Astrocyte of the spinal cord (primary cell): ENCODE data around the gene ADAMTS12.
A peak's percentile ranks its signal among the peaks of the same experiment; 100 is the strongest.
"Not testable (repeated sequence)": the region's sequence is repeated elsewhere in the genome, so short reads cannot be mapped to it uniquely, and the experiment has no call there.

Experiments used
- DNase-seq: peaks from one replicate; pipeline ENCODE4 v3.0.0; 2011; ENCODE audit warnings: low read depth, low spot score
- H3K4me3 ChIP-seq: 2 replicates; pipeline ENCODE4 v1.5.1; 2011; ENCODE audit warnings: low read depth, mild to moderate bottlenecking, low read length, moderate library complexity
- in situ Hi-C: cut with HindIII; loops from 2 replicates; pipeline ENCODE4 v1.10.0; 2017; ENCODE audit warnings: low sequenced_read_pairs
- TF ChIP-seq, protein P1 (sequence below): IDR thresholded peaks from 2 replicates; pipeline ENCODE4 v1.5.1; 2012; ENCODE audit warnings: low read depth, mild to moderate bottlenecking, low read length, inconsistent platforms

The ADAMTS12 gene

DNA sequence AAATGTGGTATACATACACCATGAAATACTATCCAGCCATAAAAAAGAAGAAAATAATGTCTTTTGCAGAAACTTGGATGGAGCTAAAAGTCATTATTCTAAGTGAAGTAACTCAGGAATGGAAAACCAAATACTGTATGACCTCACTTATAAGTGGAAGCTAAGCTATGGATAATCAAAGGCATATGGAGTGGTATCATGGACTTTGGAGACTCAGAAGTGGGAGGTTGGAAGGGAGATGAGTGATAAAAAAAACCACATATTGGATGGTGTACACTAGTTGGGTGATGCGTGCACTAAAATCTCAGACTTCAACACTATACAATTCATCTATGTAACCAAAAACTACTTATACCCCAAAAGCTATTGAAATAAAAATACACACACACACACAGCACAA, 24.5 kb downstream of the ADAMTS12 start:
- no peak overlapping the region for H3K4me3 ChIP-seq
- in situ Hi-C loops, result no loop called here
- TF ChIP-seq, protein P1, sequence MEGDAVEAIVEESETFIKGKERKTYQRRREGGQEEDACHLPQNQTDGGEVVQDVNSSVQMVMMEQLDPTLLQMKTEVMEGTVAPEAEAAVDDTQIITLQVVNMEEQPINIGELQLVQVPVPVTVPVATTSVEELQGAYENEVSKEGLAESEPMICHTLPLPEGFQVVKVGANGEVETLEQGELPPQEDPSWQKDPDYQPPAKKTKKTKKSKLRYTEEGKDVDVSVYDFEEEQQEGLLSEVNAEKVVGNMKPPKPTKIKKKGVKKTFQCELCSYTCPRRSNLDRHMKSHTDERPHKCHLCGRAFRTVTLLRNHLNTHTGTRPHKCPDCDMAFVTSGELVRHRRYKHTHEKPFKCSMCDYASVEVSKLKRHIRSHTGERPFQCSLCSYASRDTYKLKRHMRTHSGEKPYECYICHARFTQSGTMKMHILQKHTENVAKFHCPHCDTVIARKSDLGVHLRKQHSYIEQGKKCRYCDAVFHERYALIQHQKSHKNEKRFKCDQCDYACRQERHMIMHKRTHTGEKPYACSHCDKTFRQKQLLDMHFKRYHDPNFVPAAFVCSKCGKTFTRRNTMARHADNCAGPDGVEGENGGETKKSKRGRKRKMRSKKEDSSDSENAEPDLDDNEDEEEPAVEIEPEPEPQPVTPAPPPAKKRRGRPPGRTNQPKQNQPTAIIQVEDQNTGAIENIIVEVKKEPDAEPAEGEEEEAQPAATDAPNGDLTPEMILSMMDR, result no peak
- DNase-seq, result no peak

DNA sequence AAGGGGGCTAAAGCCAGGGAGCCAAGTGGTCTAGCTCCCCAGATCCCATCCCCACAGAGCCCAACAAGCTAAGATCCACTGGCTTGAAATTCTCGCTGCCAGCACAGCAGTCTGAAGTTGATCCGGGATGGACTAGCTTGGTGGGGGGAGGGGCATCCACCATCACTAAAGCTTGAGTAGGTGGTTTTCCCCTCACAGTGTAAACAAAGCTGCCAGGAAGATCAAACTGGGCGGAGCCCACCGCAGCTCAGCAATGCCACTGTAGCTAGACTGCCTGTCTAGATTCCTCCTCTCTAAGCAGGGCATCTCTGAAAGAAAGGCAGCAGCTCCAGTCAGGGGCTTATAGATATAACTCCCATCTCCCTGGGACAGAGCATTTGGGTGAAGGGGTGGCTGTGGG, 32.6 kb downstream of the ADAMTS12 start:
- H3K4me3 ChIP-seq, DNase-seq, in situ Hi-C loops: not testable (repeated sequence)

DNA sequence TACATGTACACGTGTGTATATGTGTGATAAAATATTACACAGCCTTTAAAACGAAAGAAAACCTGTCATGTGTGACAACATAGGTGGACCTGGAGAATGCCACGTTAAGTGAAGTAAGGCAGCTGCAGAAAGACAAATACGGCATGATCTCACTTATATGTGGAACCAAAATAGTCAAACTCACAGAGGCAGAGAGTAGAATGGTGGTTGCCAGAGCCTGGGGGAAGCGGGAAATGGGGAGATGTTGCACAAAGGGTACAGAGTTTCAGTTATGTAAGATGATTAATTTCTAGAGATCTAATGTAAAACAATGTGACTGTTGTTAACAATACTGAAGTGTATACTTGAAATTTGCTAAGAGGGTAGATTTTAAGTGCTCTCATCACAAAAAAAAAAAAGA, 34.8 kb downstream of the ADAMTS12 start:
- TF ChIP-seq, protein P1, result no peak
- no peak for DNase-seq
- H3K4me3 ChIP-seq, result no peak overlapping the region
- in situ Hi-C loops, result no loop called here

DNA sequence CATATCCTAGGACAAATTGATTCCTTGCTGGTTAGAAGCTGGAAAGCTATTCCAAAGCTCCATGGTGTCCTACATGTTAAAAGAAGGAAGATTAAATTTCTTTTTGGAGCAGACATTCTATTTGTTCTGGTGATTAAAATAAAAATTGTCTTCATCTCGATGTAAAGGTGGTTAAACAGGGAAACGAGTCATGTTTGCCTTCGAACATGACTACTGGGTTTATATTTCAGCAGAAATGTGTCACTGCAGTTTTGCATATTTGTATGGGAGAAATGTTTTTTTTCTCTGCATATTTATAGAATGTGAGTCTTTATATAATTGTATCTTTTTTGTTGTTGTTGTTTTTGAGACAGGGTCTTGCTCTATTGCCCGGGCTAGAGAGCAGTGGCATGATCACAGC, 36.4 kb downstream of the ADAMTS12 start:
- H3K4me3 ChIP-seq, result no peak overlapping the region
- no peak for DNase-seq
- TF ChIP-seq, protein P1, result no peak
- in situ Hi-C loops, result no loop called here

DNA sequence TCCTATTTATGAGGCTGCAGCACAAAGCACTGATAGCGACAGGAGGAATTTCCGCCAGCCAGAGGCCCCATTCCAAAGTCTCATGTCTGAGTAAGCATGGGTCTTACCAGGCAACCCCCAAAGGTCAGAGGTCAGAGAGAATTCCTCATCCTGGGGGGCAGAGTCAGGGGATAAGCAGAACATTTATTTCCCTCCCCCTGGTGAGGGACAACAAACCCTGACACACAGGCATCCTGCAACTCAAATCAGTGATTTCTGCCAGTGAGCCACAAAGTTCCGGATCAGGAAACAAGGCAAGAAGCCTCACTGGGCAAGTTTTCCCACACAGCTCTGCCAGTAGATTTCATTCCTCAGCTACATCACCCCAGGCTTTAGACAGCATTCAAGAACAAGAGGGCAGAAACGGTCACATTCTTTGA, 37.0 kb downstream of the ADAMTS12 start:
- TF ChIP-seq, protein P1, result no peak
- in situ Hi-C loops, result no loop called here
- DNase-seq, result peak; percentile 92

DNA sequence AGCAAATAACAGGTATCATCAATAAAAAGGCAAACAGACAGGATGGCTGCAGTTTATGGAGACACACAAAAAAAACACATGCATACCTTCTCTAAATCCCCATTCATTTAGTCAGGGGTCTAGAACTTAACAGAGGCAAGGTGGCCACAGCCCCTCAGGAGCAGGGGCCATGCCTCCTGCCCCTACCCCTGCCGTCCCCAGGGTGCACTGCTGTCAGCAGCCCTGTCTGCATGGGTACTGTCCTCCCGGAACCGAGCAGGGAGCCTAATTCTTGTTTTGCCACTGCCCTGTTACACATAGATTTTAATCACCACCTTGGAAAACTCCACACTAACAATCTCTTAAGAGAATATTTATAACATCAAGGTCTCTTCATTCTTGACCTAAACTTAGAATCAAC, 39.0 kb downstream of the ADAMTS12 start:
- H3K4me3 ChIP-seq, result no peak overlapping the region
- in situ Hi-C loops, result no loop called here
- TF ChIP-seq, protein P1, result no peak
- no peak for DNase-seq

More for the DNA sequence above, 37.0 kb downstream of the ADAMTS12 start:
- H3K4me3 ChIP-seq, result no peak overlapping the region

DNA sequence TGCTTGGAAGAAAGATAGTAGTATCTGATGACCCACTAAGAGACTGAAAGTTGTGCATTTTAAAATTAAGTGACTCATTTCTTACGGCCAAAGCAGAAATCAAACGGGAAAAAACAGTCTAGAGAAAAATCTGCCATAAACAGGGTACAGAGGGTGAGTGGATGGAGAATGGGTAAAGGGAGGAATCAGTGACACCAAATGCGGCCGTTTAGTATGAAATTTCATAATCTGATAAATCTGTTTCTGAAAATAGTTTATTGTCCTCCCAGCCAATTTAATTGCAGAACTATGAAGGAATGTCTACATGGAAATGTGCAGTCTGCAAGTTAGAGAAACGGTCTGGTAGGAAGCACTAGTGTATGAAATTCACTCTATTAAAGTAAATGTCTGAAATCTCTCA, 39.5 kb downstream of the ADAMTS12 start:
- H3K4me3 ChIP-seq, result no peak overlapping the region
- DNase-seq, result peak; percentile 49
- in situ Hi-C loops, result no loop called here
- TF ChIP-seq, protein P1, result no peak
